ENCODE measurements around the gene PPP5C. TPM values are rescaled to one million over a fixed set of nuclear protein-coding genes. Genes with fewer than 3 reads are reported as not detected.
"Not testable (repeated sequence)": the region's sequence is repeated elsewhere in the genome, so short reads cannot be mapped to it uniquely, and the experiment has no call there.

PPP5C gene
- total RNA-seq, 2 experiments from 2014 or later = 87.4 to 89.2 TPM

GRCh38 chr19:46423188-46423587 lies 76.3 kb downstream of the PPP5C start:
- no peaks in the 10 kb centered on the region for H3K36me3 Mint-ChIP-seq (ENCODE audit: low read depth)
- no peak overlapping the region for H3K4me3 Mint-ChIP-seq
- H3K9me3 Mint-ChIP-seq = no peaks in the 10 kb centered on the region
- no peak overlapping the region for H3K27ac Mint-ChIP-seq
- CTCF ChIA-PET = interaction anchor here (0.8 kb wide), 1 partner anchor 116 kb away, joined by 6 read pairs; no protein-coding TSS in a partner anchor
- DNase-seq = no peak
- peaks cover 51% of the 10 kb centered on the region for H3K27me3 Mint-ChIP-seq (ENCODE audit: low read depth)
- intact Hi-C loops (cut with micrococcal nuclease) = no loop called here
- peaks cover 19% of the 10 kb centered on the region for H3K4me1 Mint-ChIP-seq (ENCODE audit: low read depth)

- intact Hi-C loops (cut with micrococcal nuclease) = no loop called here
- H3K36me3 Mint-ChIP-seq (ENCODE audit: low read depth) = peaks cover 2% of the 10 kb centered on the region
- peaks cover 29% of the 10 kb centered on the region for H3K4me1 Mint-ChIP-seq (ENCODE audit: low read depth)
- DNase-seq = no peak
- CTCF ChIA-PET = no interaction called here
- H3K27ac Mint-ChIP-seq = no peak overlapping the region
- peaks cover 68% of the 10 kb centered on the region for H3K27me3 Mint-ChIP-seq (ENCODE audit: low read depth)
- peak overlapping the region; percentile 65 for H3K4me3 Mint-ChIP-seq
- no peaks in the 10 kb centered on the region for H3K9me3 Mint-ChIP-seq
Measured at GRCh38 chr19:46426035-46426505, 79.2 kb downstream of the PPP5C start.

GRCh38 chr19:46426506-46427162 lies 79.7 kb downstream of the PPP5C start:
- peaks cover 29% of the 10 kb centered on the region for H3K4me1 Mint-ChIP-seq (ENCODE audit: low read depth)
- intact Hi-C loops (cut with micrococcal nuclease) = no loop called here
- peaks cover 2% of the 10 kb centered on the region for H3K36me3 Mint-ChIP-seq (ENCODE audit: low read depth)
- DNase-seq = peak; percentile 55
- H3K9me3 Mint-ChIP-seq = no peaks in the 10 kb centered on the region
- H3K4me3 Mint-ChIP-seq = peak overlapping the region; percentile 65
- CTCF ChIA-PET = interaction anchor here (0.5 kb wide), 1 partner anchor 163 kb away, joined by 3 read pairs; no protein-coding TSS in a partner anchor
- no peak overlapping the region for H3K27ac Mint-ChIP-seq
- H3K27me3 Mint-ChIP-seq (ENCODE audit: low read depth) = peaks cover 73% of the 10 kb centered on the region

- intact Hi-C loops (cut with micrococcal nuclease) = no loop called here
- H3K27me3 Mint-ChIP-seq (ENCODE audit: low read depth) = peaks cover 74% of the 10 kb centered on the region
- no peak overlapping the region for H3K27ac Mint-ChIP-seq
- CTCF ChIA-PET = interaction anchor here (0.6 kb wide), 1 partner anchor 54 kb away, joined by 5 read pairs; no protein-coding TSS in a partner anchor
- H3K36me3 Mint-ChIP-seq (ENCODE audit: low read depth) = peaks cover 2% of the 10 kb centered on the region
- H3K4me3 Mint-ChIP-seq = peak overlapping the region; percentile 65
- peaks cover 29% of the 10 kb centered on the region for H3K4me1 Mint-ChIP-seq (ENCODE audit: low read depth)
- no peak for DNase-seq
- no peaks in the 10 kb centered on the region for H3K9me3 Mint-ChIP-seq
Measured at GRCh38 chr19:46427518-46428045, 80.7 kb downstream of the PPP5C start.

- Mint-ChIP-seq H3K27me3 (ENCODE audit: low read depth) (peaks cover 69% of the 10 kb centered on the region), H3K4me3 (peak within 1 kb of the TSS; percentile 59)
- intact Hi-C loops (cut with micrococcal nuclease) = no loop called here
Measured at GRCh38 chr19:46428239-46429135, 81.6 kb downstream of the PPP5C start, which contains the start of gene PNMA8C. TSS of gene PNMA8C (minus strand) at chr19:46428936. CDS start at chr19:46428359, 577 bp downstream.

GRCh38 chr19:46429999-46430398 lies 83.1 kb downstream of the PPP5C start:
- Mint-ChIP-seq H3K27ac (no peak overlapping the region), H3K9me3 (no peaks in the 10 kb centered on the region), H3K4me3 (no peak overlapping the region), H3K4me1 (ENCODE audit: low read depth) (peaks cover 29% of the 10 kb centered on the region), H3K36me3 (ENCODE audit: low read depth) (peaks cover 2% of the 10 kb centered on the region), H3K27me3 (ENCODE audit: low read depth) (peaks cover 72% of the 10 kb centered on the region)
- intact Hi-C loops (cut with micrococcal nuclease) = no loop called here
- CTCF ChIA-PET = no interaction called here
- no peak for DNase-seq

More at GRCh38 chr19:46428239-46429135, 81.6 kb downstream of the PPP5C start, which contains the start of gene PNMA8C:
- CTCF ChIA-PET = interaction anchor here (0.6 kb wide), 1 partner anchor 53 kb away, joined by 5 read pairs; no protein-coding TSS in a partner anchor
- Mint-ChIP-seq H3K4me1 (ENCODE audit: low read depth) (peaks cover 29% of the 10 kb centered on the region), H3K36me3 (ENCODE audit: low read depth) (peaks cover 2% of the 10 kb centered on the region), H3K27ac (no peak within 1 kb of the TSS), H3K9me3 (no peaks in the 10 kb centered on the region)
- peak; percentile 63 for DNase-seq

- Mint-ChIP-seq H3K27me3 (ENCODE audit: low read depth) (peaks cover 62% of the 10 kb centered on the region), H3K9me3 (no peaks in the 10 kb centered on the region), H3K36me3 (ENCODE audit: low read depth) (peaks cover 2% of the 10 kb centered on the region), H3K4me3 (no peak overlapping the region), H3K4me1 (ENCODE audit: low read depth) (peaks cover 19% of the 10 kb centered on the region), H3K27ac (no peak overlapping the region)
- CTCF ChIA-PET = interaction anchor here (0.6 kb wide), 2 partner anchors 13 to 51 kb away, joined by 3 to 4 read pairs; no protein-coding TSS in a partner anchor
- intact Hi-C loops (cut with micrococcal nuclease) = no loop called here
- no peak for DNase-seq
Measured at GRCh38 chr19:46431824-46432223, 84.9 kb downstream of the PPP5C start.

- H3K4me1 Mint-ChIP-seq (ENCODE audit: low read depth); H3K27ac Mint-ChIP-seq; intact Hi-C loops (cut with micrococcal nuclease); H3K36me3 Mint-ChIP-seq (ENCODE audit: low read depth); DNase-seq; H3K9me3 Mint-ChIP-seq; H3K4me3 Mint-ChIP-seq: not testable (repeated sequence)
- peaks cover 46% of the 10 kb centered on the region for H3K27me3 Mint-ChIP-seq (ENCODE audit: low read depth)
- CTCF ChIA-PET = interaction anchor here (0.6 to 1.1 kb wide), 3 partner anchors 40 to 44 kb away, joined by 3 read pairs; no protein-coding TSS in a partner anchor
Measured at GRCh38 chr19:46433470-46433869, 86.6 kb downstream of the PPP5C start.

GRCh38 chr19:46435009-46435408 lies 88.1 kb downstream of the PPP5C start:
- H3K4me1 Mint-ChIP-seq (ENCODE audit: low read depth) = no peaks in the 10 kb centered on the region
- no peaks in the 10 kb centered on the region for H3K36me3 Mint-ChIP-seq (ENCODE audit: low read depth)
- no peaks in the 10 kb centered on the region for H3K9me3 Mint-ChIP-seq
- no peak for DNase-seq
- H3K4me3 Mint-ChIP-seq = no peak overlapping the region
- H3K27me3 Mint-ChIP-seq (ENCODE audit: low read depth) = peaks cover 32% of the 10 kb centered on the region
- intact Hi-C loops (cut with micrococcal nuclease) = no loop called here
- CTCF ChIA-PET = no interaction called here
- H3K27ac Mint-ChIP-seq = no peak overlapping the region

- H3K9me3 Mint-ChIP-seq; CTCF ChIA-PET; intact Hi-C loops (cut with micrococcal nuclease); H3K27ac Mint-ChIP-seq; H3K4me1 Mint-ChIP-seq (ENCODE audit: low read depth); H3K36me3 Mint-ChIP-seq (ENCODE audit: low read depth); H3K4me3 Mint-ChIP-seq; DNase-seq: not testable (repeated sequence)
- H3K27me3 Mint-ChIP-seq (ENCODE audit: low read depth) = peaks cover 26% of the 10 kb centered on the region
Measured at GRCh38 chr19:46435689-46436088, 88.8 kb downstream of the PPP5C start.
